Prostate gland (tissue), 2 donors: ENCODE measurements around the gene SUCLG2.

ENCODE experiments used
- POLR2AphosphoS5 ChIP-seq: sonication (generic); formaldehyde crosslinking; IDR thresholded peaks from one replicate; pipeline ENCODE4 v1.6.1; 2017; ENCODE audit warnings: antibody characterized with exemption
- TF ChIP-seq, protein P1 (sequence below), 4 experiments: fragments of 200-600 bp in 2 of 4; fragments of 450-650 bp in 2 of 4; sonication (generic) in 2 of 4; IDR thresholded peaks; 1 replicate in 3 of 4; 2 replicates in 1 of 4; pipeline ENCODE4 v1.5.1; 2016 to 2019; ENCODE audit warnings: antibody characterized with exemption in 4 of 4, mild to moderate bottlenecking in 2 of 4, moderate library complexity in 2 of 4

DNA sequence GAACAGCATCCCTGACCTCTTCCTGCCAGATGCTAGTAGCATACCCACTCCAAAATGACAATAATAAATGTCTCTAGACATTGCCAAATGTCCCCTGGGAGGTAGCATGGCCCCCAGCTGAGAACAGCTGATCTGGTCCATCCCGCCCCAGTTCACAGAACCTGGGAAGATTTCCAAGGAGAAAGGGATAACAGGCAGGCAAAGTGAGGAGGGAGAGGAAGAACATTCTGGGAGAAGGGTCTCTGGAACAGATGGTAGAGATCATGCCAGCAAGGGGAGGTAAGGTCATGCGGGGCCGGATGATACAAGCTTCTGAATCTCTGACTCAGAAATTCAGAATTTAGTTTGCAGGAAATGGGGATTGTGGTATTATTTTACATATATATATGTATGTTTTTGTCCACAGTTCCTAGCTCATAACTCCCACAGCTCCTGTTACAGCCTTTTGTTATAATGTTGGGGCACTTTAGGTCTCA, 192.7 kb downstream of the SUCLG2 start:
- TF ChIP-seq POLR2AphosphoS5: no peak
- TF ChIP-seq, protein P1, sequence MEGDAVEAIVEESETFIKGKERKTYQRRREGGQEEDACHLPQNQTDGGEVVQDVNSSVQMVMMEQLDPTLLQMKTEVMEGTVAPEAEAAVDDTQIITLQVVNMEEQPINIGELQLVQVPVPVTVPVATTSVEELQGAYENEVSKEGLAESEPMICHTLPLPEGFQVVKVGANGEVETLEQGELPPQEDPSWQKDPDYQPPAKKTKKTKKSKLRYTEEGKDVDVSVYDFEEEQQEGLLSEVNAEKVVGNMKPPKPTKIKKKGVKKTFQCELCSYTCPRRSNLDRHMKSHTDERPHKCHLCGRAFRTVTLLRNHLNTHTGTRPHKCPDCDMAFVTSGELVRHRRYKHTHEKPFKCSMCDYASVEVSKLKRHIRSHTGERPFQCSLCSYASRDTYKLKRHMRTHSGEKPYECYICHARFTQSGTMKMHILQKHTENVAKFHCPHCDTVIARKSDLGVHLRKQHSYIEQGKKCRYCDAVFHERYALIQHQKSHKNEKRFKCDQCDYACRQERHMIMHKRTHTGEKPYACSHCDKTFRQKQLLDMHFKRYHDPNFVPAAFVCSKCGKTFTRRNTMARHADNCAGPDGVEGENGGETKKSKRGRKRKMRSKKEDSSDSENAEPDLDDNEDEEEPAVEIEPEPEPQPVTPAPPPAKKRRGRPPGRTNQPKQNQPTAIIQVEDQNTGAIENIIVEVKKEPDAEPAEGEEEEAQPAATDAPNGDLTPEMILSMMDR (IDR thresholded peaks at IDR 0.05): no peak
